Measurements from ENCODE around the gene ECI2. TPM values are rescaled to one million over a fixed set of nuclear protein-coding genes. Genes with fewer than 3 reads are reported as not detected.

The ECI2 gene
- total and polyA plus RNA-seq, 10 of the 15 experiments (the other 5 are each of a cell fraction or from before 2014, with no cell fraction given) = 38.7 to 129 (median 60.1) TPM

DNA sequence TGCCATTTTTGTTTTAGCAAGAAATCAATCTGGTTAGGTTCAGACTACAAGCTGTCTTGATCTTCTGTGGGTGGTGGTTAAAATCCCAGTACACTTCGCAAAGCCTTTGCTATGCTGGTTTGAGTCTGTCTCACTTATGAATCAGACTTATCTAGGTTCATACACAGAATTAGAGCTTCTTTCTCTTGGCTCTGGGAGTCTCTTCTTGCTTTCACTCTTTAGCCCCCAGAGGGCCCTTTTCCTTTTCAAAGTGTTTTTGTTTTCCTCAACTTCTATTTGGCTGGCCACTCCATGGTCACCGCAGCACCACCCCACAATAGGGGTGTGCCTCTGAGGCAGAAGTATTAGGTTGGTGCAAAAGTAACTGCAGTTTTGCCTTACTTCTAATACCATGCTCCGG, 21.3 kb downstream of the ECI2 start (continued):
- TF ChIP-seq, protein P1, sequence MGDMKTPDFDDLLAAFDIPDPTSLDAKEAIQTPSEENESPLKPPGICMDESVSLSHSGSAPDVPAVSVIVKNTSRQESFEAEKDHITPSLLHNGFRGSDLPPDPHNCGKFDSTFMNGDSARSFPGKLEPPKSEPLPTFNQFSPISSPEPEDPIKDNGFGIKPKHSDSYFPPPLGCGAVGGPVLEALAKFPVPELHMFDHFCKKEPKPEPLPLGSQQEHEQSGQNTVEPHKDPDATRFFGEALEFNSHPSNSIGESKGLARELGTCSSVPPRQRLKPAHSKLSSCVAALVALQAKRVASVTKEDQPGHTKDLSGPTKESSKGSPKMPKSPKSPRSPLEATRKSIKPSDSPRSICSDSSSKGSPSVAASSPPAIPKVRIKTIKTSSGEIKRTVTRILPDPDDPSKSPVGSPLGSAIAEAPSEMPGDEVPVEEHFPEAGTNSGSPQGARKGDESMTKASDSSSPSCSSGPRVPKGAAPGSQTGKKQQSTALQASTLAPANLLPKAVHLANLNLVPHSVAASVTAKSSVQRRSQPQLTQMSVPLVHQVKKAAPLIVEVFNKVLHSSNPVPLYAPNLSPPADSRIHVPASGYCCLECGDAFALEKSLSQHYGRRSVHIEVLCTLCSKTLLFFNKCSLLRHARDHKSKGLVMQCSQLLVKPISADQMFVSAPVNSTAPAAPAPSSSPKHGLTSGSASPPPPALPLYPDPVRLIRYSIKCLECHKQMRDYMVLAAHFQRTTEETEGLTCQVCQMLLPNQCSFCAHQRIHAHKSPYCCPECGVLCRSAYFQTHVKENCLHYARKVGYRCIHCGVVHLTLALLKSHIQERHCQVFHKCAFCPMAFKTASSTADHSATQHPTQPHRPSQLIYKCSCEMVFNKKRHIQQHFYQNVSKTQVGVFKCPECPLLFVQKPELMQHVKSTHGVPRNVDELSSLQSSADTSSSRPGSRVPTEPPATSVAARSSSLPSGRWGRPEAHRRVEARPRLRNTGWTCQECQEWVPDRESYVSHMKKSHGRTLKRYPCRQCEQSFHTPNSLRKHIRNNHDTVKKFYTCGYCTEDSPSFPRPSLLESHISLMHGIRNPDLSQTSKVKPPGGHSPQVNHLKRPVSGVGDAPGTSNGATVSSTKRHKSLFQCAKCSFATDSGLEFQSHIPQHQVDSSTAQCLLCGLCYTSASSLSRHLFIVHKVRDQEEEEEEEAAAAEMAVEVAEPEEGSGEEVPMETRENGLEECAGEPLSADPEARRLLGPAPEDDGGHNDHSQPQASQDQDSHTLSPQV (IDR thresholded peaks at IDR 0.05) = no peak
- no peak for TF ChIP-seq KAT2A (conservative IDR thresholded peaks at IDR 0.05; ENCODE audit: control insufficient read depth, low read depth, low read length)

DNA sequence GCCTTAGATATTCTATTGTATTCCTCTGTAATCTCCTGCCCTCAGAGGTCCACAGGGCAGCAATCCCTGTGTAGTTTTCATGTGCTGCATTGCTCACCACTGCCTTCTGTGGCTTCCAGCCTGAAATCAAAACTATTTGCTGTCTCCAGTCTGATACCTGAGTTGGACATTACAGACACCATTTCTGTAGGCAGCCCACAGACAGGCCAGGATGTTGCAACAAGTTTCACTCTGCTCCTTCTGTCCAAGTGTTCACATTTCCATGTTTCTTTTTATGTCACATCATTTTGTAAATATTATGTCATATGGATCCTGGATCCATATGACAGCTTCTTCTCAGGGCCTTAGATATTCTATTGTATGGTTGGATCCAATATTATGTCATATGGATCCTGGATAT, 21.7 kb downstream of the ECI2 start:
- Histone ChIP-seq H3K4me1 (ENCODE audit: control insufficient read depth, insufficient read depth, low read length) (no peaks in the 10 kb centered on the region), H3K27me3 (replicated peaks in 1 of 2; ENCODE audit: control insufficient read depth in 2 of 2, insufficient read depth in 2 of 2, low read length in 1 of 2) (no peaks in the 10 kb centered on the region), H3K27ac (ENCODE audit: control insufficient read depth, insufficient read depth) (no peak overlapping the region), H3K4me3 (no peak overlapping the region), H3K79me2 (ENCODE audit: control insufficient read depth, insufficient read depth, low read length) (no peaks in the 10 kb centered on the region), H2AFZ (ENCODE audit: control insufficient read depth, low read depth, low read length) (no peak overlapping the region), H3K9me3 (replicated peaks; ENCODE audit: control insufficient read depth, insufficient read depth, low read length) (no peaks in the 10 kb centered on the region), H4K20me1 (ENCODE audit: control insufficient read depth, insufficient read depth) (no peaks in the 10 kb centered on the region), H3K36me3 (ENCODE audit: control insufficient read depth in 2 of 2, insufficient read depth in 2 of 2, low read length in 1 of 2) (peaks cover 0 to 6% of the 10 kb centered on the region in 2 experiments; a peak in 2 of 4 replicates), H3K4me2 (ENCODE audit: control insufficient read depth, insufficient read depth) (no peak overlapping the region), H3K9ac (ENCODE audit: control insufficient read depth, insufficient read depth, low read length) (no peak overlapping the region)
- FAIRE-seq (no peak), ATAC-seq (no peak), DNase-seq (ENCODE audit: low read depth, low spot score) (no peak)
- SMC1A ChIA-PET (ENCODE audit: uncharacterized antibody, unreplicated experiment) = interaction anchor here (1.0 kb wide), 2 partner anchors 11 to 56 kb away, joined by 3 read pairs; no protein-coding TSS in a partner anchor
- in situ Hi-C loops (cut with MboI) (no loop called here), intact Hi-C loops (cut with micrococcal nuclease; ENCODE audit: unreplicated experiment) (no loop called here)
- POLR2A ChIA-PET = no interaction called here
- no TSS peak for BruUV-seq (replicated peaks)
- CTCF ChIA-PET = no interaction called here
- RAD21 ChIA-PET (ENCODE audit: unreplicated experiment) = no interaction called here
- TF ChIP-seq, protein P2, sequence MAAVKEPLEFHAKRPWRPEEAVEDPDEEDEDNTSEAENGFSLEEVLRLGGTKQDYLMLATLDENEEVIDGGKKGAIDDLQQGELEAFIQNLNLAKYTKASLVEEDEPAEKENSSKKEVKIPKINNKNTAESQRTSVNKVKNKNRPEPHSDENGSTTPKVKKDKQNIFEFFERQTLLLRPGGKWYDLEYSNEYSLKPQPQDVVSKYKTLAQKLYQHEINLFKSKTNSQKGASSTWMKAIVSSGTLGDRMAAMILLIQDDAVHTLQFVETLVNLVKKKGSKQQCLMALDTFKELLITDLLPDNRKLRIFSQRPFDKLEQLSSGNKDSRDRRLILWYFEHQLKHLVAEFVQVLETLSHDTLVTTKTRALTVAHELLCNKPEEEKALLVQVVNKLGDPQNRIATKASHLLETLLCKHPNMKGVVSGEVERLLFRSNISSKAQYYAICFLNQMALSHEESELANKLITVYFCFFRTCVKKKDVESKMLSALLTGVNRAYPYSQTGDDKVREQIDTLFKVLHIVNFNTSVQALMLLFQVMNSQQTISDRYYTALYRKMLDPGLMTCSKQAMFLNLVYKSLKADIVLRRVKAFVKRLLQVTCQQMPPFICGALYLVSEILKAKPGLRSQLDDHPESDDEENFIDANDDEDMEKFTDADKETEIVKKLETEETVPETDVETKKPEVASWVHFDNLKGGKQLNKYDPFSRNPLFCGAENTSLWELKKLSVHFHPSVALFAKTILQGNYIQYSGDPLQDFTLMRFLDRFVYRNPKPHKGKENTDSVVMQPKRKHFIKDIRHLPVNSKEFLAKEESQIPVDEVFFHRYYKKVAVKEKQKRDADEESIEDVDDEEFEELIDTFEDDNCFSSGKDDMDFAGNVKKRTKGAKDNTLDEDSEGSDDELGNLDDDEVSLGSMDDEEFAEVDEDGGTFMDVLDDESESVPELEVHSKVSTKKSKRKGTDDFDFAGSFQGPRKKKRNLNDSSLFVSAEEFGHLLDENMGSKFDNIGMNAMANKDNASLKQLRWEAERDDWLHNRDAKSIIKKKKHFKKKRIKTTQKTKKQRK (IDR thresholded peaks at IDR 0.05; ENCODE audit: low read depth, low read length) = no peak
- TF ChIP-seq NFYB (IDR thresholded peaks at IDR 0.05; ENCODE audit: insufficient read depth, low read depth, low read length) (no peak), ZSCAN29 (IDR thresholded peaks at IDR 0.05) (no peak), CREM (IDR thresholded peaks at IDR 0.05; ENCODE audit: low read depth) (no peak), DPF2 (IDR thresholded peaks at IDR 0.05) (no peak), CBX5 (IDR thresholded peaks at IDR 0.05; ENCODE audit: low read depth) (no peak), YY1 (IDR thresholded peaks at IDR 0.05; ENCODE audit: low read depth, low read length) (no peak)
- TF ChIP-seq, protein P3, sequence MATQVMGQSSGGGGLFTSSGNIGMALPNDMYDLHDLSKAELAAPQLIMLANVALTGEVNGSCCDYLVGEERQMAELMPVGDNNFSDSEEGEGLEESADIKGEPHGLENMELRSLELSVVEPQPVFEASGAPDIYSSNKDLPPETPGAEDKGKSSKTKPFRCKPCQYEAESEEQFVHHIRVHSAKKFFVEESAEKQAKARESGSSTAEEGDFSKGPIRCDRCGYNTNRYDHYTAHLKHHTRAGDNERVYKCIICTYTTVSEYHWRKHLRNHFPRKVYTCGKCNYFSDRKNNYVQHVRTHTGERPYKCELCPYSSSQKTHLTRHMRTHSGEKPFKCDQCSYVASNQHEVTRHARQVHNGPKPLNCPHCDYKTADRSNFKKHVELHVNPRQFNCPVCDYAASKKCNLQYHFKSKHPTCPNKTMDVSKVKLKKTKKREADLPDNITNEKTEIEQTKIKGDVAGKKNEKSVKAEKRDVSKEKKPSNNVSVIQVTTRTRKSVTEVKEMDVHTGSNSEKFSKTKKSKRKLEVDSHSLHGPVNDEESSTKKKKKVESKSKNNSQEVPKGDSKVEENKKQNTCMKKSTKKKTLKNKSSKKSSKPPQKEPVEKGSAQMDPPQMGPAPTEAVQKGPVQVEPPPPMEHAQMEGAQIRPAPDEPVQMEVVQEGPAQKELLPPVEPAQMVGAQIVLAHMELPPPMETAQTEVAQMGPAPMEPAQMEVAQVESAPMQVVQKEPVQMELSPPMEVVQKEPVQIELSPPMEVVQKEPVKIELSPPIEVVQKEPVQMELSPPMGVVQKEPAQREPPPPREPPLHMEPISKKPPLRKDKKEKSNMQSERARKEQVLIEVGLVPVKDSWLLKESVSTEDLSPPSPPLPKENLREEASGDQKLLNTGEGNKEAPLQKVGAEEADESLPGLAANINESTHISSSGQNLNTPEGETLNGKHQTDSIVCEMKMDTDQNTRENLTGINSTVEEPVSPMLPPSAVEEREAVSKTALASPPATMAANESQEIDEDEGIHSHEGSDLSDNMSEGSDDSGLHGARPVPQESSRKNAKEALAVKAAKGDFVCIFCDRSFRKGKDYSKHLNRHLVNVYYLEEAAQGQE (IDR thresholded peaks at IDR 0.05; ENCODE audit: low read depth, low read length) = no peak
- TF ChIP-seq, protein P4, sequence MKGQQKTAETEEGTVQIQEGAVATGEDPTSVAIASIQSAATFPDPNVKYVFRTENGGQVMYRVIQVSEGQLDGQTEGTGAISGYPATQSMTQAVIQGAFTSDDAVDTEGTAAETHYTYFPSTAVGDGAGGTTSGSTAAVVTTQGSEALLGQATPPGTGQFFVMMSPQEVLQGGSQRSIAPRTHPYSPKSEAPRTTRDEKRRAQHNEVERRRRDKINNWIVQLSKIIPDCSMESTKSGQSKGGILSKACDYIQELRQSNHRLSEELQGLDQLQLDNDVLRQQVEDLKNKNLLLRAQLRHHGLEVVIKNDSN (IDR thresholded peaks at IDR 0.05; ENCODE audit: borderline replicate concordance, extremely low read length, insufficient read depth, low read depth, low read length) = no peak
